BE2C (cell line): Measurements from ENCODE around the gene TPCN2.
"Not testable (repeated sequence)": the region's sequence is repeated elsewhere in the genome, so short reads cannot be mapped to it uniquely, and the experiment has no call there.

Experiments
- DNase-seq: peaks from one replicate; pipeline ENCODE4 v3.0.0-alpha.2; 2020
- H3K27me3 ChIP-seq: fragments of 250-450 bp; sonication (Bioruptor Pico); 2 replicates; pipeline ENCODE4 v1.5.1; 2020; ENCODE audit warnings: mild to moderate bottlenecking
- H3K36me3 ChIP-seq: fragments of 250-450 bp; sonication (Bioruptor Pico); 2 replicates; pipeline ENCODE4 v1.5.1; 2020; ENCODE audit warnings: mild to moderate bottlenecking
- H3K4me1 ChIP-seq: fragments of 250-450 bp; sonication (Bioruptor Pico); 2 replicates; pipeline ENCODE4 v1.5.1; 2020
- H3K4me3 ChIP-seq: 2 replicates; pipeline ENCODE4 v1.5.1; 2011; ENCODE audit warnings: low read depth, low read length
- H3K9me3 ChIP-seq: fragments of 250-450 bp; sonication (Bioruptor Pico); 2 replicates; pipeline ENCODE4 v1.5.1; 2020
- CTCF ChIP-seq: IDR thresholded peaks from 2 replicates; pipeline ENCODE4 v1.5.1; 2012; ENCODE audit warnings: mild to moderate bottlenecking, low read depth, low read length

The TPCN2 gene

GRCh38 chr11:69137151-69137844 is 88.6 kb downstream of the TPCN2 start:
- no peak for TF ChIP-seq CTCF
- Histone ChIP-seq H3K9me3 (no peaks in the 10 kb centered on the region), H3K27me3 (no peaks in the 10 kb centered on the region), H3K4me1 (no peaks in the 10 kb centered on the region), H3K4me3 (no peak overlapping the region), H3K36me3 (no peaks in the 10 kb centered on the region)
- DNase-seq = no peak

GRCh38 chr11:69138265-69138664 is 89.5 kb downstream of the TPCN2 start:
- H3K36me3 ChIP-seq = no peaks in the 10 kb centered on the region
- no peaks in the 10 kb centered on the region for H3K27me3 ChIP-seq
- H3K4me1 ChIP-seq = no peaks in the 10 kb centered on the region
- no peak for TF ChIP-seq CTCF
- no peak for DNase-seq
- no peak overlapping the region for H3K4me3 ChIP-seq
- H3K9me3 ChIP-seq = no peaks in the 10 kb centered on the region

- not testable (repeated sequence) for H3K27me3 ChIP-seq, H3K9me3 ChIP-seq, DNase-seq, H3K36me3 ChIP-seq, H3K4me3 ChIP-seq, H3K4me1 ChIP-seq
Measured at GRCh38 chr11:69140161-69140560, 91.4 kb downstream of the TPCN2 start.

GRCh38 chr11:69140635-69141034 is 91.9 kb downstream of the TPCN2 start:
- no peaks in the 10 kb centered on the region for H3K27me3 ChIP-seq

GRCh38 chr11:69141742-69142141 is 93.0 kb downstream of the TPCN2 start:
- DNase-seq = no peak
- Histone ChIP-seq H3K4me1 (no peaks in the 10 kb centered on the region), H3K27me3 (no peaks in the 10 kb centered on the region), H3K9me3 (no peaks in the 10 kb centered on the region), H3K4me3 (no peak overlapping the region), H3K36me3 (no peaks in the 10 kb centered on the region)
- no peak for TF ChIP-seq CTCF

More at GRCh38 chr11:69140635-69141034, 91.9 kb downstream of the TPCN2 start:
- no peaks in the 10 kb centered on the region for H3K36me3 ChIP-seq
- no peak for TF ChIP-seq CTCF
- no peak overlapping the region for H3K4me3 ChIP-seq
- H3K4me1 ChIP-seq = no peaks in the 10 kb centered on the region
- H3K9me3 ChIP-seq = no peaks in the 10 kb centered on the region
- DNase-seq = no peak

GRCh38 chr11:69142895-69143294 is 94.2 kb downstream of the TPCN2 start:
- no peak for DNase-seq
- Histone ChIP-seq H3K4me3 (no peak overlapping the region), H3K27me3 (no peaks in the 10 kb centered on the region), H3K4me1 (no peaks in the 10 kb centered on the region), H3K9me3 (peaks cover 6% of the 10 kb centered on the region; the same call in 1 of the 2 replicates), H3K36me3 (no peaks in the 10 kb centered on the region)
- no peak for TF ChIP-seq CTCF
